IPS-18a (cell line): ENCODE data around the gene NNMT.
"Not testable (repeated sequence)": the region's sequence is repeated elsewhere in the genome, so short reads cannot be mapped to it uniquely, and the experiment has no call there.

Experiments
- H3K27ac ChIP-seq: one replicate; pipeline ENCODE4 v1.5.1; 2013; ENCODE audit warnings: low read length
- H3K27me3 ChIP-seq: one replicate; pipeline ENCODE4 v1.6.1; 2013; ENCODE audit warnings: mild to moderate bottlenecking, low read length; ENCODE audit not compliant: control insufficient read depth, insufficient read depth
- H3K36me3 ChIP-seq: one replicate; pipeline ENCODE4 v1.6.1; 2013; ENCODE audit warnings: low read depth, low read length; ENCODE audit not compliant: control insufficient read depth
- H3K4me1 ChIP-seq: one replicate; pipeline ENCODE4 v1.6.1; 2013; ENCODE audit warnings: low read depth, low read length; ENCODE audit not compliant: control insufficient read depth
- H3K4me3 ChIP-seq: one replicate; pipeline ENCODE4 v1.5.1; 2013; ENCODE audit warnings: low read length
- H3K9ac ChIP-seq: one replicate; pipeline ENCODE4 v1.6.1; 2013; ENCODE audit warnings: mild to moderate bottlenecking, low read length, moderate library complexity
- H3K9me3 ChIP-seq: one replicate; pipeline ENCODE4 v1.6.1; 2013; ENCODE audit warnings: low read depth, low read length; ENCODE audit not compliant: control insufficient read depth

NNMT gene

GRCh38 chr11:114317787-114318137 is 21.6 kb downstream of the NNMT start:
- Histone ChIP-seq H3K4me3 (no peak overlapping the region), H3K36me3 (no peaks in the 10 kb centered on the region), H3K9ac (no peak overlapping the region), H3K27me3 (no peaks in the 10 kb centered on the region), H3K4me1 (peaks cover 12% of the 10 kb centered on the region), H3K9me3 (no peaks in the 10 kb centered on the region), H3K27ac (no peak overlapping the region)

GRCh38 chr11:114318361-114318760 is 22.2 kb downstream of the NNMT start:
- no peaks in the 10 kb centered on the region for H3K36me3 ChIP-seq
- no peak overlapping the region for H3K9ac ChIP-seq
- no peaks in the 10 kb centered on the region for H3K9me3 ChIP-seq
- no peaks in the 10 kb centered on the region for H3K27me3 ChIP-seq
- no peak overlapping the region for H3K4me3 ChIP-seq
- peaks cover 12% of the 10 kb centered on the region for H3K4me1 ChIP-seq
- H3K27ac ChIP-seq, result no peak overlapping the region

- H3K27ac ChIP-seq, result no peak overlapping the region
- peaks cover 12% of the 10 kb centered on the region for H3K4me1 ChIP-seq
- H3K27me3 ChIP-seq, result no peaks in the 10 kb centered on the region
- H3K36me3 ChIP-seq, result no peaks in the 10 kb centered on the region
- no peak overlapping the region for H3K9ac ChIP-seq
- no peak overlapping the region for H3K4me3 ChIP-seq
- H3K9me3 ChIP-seq, result no peaks in the 10 kb centered on the region
These were observed 23.6 kb downstream of the NNMT start for GRCh38 chr11:114319716-114320328.

DNA sequence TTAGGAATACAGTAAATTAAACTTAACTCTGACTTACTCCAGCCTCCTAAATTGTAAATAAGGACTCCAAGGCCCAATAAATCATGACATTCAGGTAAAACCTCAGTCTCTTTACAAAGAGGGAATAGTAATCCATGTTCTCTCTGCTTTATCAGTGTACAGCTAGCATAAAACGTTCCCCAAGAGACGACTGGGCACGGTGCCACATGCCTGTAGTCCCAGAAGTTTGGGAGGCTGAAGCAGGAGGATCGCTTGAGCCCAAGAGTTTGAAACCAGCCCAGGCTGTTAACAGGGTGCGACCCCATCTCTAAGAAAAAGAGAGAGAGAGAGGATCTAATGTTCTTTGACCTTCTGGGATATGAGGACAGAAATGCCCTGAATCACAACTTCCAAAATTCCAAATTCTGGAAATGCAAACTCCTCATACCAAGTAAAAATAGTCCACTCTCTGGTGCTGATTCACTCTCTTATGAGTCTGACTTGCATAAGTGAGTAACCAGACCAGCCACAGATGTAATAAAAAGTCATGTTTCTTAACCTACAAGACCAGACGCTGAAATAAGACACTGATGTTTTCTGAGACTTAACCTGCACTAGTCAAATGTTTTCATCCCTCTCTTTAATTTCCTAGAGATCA is 25.5 kb downstream of the NNMT start:
- H3K9ac ChIP-seq, result no peak overlapping the region
- H3K4me1 ChIP-seq, result peaks cover 6% of the 10 kb centered on the region
- no peak overlapping the region for H3K27ac ChIP-seq
- H3K36me3 ChIP-seq, result no peaks in the 10 kb centered on the region
- no peaks in the 10 kb centered on the region for H3K9me3 ChIP-seq
- H3K27me3 ChIP-seq, result no peaks in the 10 kb centered on the region
- no peak overlapping the region for H3K4me3 ChIP-seq

DNA sequence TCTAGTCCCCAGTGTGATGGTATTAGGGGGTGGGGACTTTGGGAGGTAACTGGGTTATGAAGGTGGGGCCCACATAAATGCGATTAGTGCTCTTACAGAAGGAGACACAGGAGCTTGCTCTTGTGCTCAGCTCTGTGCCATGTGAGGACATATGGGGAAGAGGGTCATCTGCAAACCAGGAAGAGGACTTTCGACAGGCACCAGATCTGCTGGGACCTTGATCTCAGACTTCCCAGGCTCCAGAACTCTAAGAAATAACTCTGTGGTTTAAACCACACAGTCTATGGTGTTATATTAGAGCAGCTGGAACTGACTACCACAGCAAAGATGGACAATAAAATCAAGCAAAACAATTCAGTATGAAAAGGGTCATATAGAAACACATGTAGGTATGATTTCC is 26.7 kb downstream of the NNMT start:
- Histone ChIP-seq H3K27ac (no peak overlapping the region), H3K4me1 (peaks cover 6% of the 10 kb centered on the region), H3K4me3 (no peak overlapping the region), H3K36me3 (no peaks in the 10 kb centered on the region), H3K9me3 (no peaks in the 10 kb centered on the region), H3K9ac (no peak overlapping the region), H3K27me3 (no peaks in the 10 kb centered on the region)

GRCh38 chr11:114326151-114326550 is 30.0 kb downstream of the NNMT start:
- Histone ChIP-seq H3K36me3 (no peaks in the 10 kb centered on the region), H3K4me1 (no peaks in the 10 kb centered on the region), H3K9ac (no peak overlapping the region), H3K9me3 (peaks cover 4% of the 10 kb centered on the region), H3K27me3 (no peaks in the 10 kb centered on the region), H3K4me3 (no peak overlapping the region), H3K27ac (no peak overlapping the region)

- Histone ChIP-seq H3K4me1 (no peaks in the 10 kb centered on the region), H3K9ac (no peak overlapping the region), H3K27ac (no peak overlapping the region), H3K27me3 (no peaks in the 10 kb centered on the region), H3K9me3 (peaks cover 4% of the 10 kb centered on the region), H3K36me3 (no peaks in the 10 kb centered on the region), H3K4me3 (no peak overlapping the region)
These were observed 30.6 kb downstream of the NNMT start for GRCh38 chr11:114326776-114327175.

GRCh38 chr11:114330373-114330772 is 34.2 kb downstream of the NNMT start:
- H3K4me3 ChIP-seq, result no peak overlapping the region
- peaks cover 4% of the 10 kb centered on the region for H3K9me3 ChIP-seq
- H3K27ac ChIP-seq, result no peak overlapping the region
- no peak overlapping the region for H3K9ac ChIP-seq
- no peaks in the 10 kb centered on the region for H3K36me3 ChIP-seq
- no peaks in the 10 kb centered on the region for H3K4me1 ChIP-seq
- no peaks in the 10 kb centered on the region for H3K27me3 ChIP-seq

DNA sequence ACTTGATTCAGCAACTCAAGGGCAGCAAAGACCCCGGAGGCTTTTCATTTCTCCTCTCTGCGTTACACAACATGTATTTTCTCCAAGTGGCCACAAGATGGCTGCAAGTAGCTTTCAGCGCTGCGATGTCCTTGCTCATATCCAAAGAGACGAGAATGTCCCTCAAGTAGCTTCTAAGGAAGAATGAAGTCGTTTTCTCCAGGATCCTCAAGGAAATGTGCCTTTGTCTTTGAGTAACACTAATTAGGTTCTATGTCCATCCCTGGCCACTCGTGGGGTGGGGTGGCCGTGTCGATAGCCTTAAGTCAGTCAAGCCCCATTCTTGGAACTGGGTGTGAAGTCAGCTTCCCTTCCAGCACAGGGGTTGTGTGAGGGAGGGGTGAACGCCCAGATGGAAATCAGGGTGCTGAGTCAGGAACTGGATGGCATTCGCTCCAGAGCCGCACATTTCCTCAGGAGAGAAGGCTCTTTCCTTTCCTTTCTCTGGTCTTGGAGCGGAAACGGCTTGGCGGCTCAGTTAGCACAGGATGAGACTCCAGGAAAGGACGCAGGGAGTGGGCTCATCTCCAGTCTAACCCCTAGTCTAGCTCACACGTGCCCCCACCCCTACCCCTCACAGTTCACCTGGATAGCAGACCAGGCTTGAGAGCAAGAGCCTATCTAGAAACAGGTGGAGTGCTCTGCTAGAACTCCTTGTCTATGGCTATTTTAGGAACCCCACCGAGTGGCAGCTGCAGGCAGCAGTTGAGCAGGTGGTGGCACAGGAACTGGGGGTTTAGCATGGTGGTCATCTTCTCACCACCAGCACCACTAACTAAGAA is 44.3 kb downstream of the NNMT start:
- Histone ChIP-seq H3K36me3 (no peaks in the 10 kb centered on the region), H3K4me3 (no peak overlapping the region), H3K9me3 (no peaks in the 10 kb centered on the region), H3K27me3 (no peaks in the 10 kb centered on the region), H3K9ac (no peak overlapping the region), H3K4me1 (peaks cover 4% of the 10 kb centered on the region), H3K27ac (no peak overlapping the region)

DNA sequence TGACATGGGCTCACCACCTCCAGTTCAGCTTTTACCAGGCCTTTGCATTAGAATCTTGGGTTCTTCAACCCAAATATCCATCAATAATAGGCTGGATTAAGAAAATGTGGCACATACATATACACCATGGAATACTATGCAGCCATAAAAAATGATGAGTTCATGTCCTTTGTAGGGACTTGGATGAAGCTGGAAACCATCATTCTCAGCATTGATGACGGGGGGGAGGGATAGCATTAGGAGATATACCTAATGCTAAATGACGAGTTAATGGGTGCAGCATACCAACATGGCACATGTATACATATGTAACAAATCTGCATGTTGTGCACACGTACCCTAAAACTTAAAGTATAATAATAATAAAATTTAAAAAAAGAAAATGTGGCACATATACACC is 45.5 kb downstream of the NNMT start:
- not testable (repeated sequence) for H3K9ac ChIP-seq, H3K27me3 ChIP-seq, H3K9me3 ChIP-seq, H3K36me3 ChIP-seq, H3K4me3 ChIP-seq, H3K27ac ChIP-seq, H3K4me1 ChIP-seq

DNA sequence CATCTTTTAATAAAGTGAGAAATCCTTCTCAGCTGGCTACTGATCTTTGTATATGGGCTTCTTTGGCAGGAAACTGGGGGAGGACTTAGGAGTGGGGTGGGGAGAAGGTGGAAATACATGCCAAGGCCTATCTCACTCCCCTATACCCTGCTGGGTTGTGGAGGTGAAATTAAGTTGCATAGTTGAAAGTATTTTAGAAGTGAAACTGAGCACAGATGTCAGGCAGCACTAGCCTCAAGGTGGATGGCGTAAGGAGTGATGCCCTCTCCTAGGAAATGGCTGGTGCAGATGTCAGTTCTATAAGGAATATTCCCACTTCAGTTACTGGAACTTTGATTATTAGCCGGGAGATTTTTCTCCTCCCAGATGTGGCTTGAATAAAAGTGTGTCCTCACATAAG is 46.3 kb downstream of the NNMT start:
- Histone ChIP-seq H3K27ac (no peak overlapping the region), H3K9ac (no peak overlapping the region), H3K9me3 (no peaks in the 10 kb centered on the region), H3K36me3 (no peaks in the 10 kb centered on the region), H3K4me1 (peaks cover 4% of the 10 kb centered on the region), H3K4me3 (no peak overlapping the region), H3K27me3 (no peaks in the 10 kb centered on the region)

DNA sequence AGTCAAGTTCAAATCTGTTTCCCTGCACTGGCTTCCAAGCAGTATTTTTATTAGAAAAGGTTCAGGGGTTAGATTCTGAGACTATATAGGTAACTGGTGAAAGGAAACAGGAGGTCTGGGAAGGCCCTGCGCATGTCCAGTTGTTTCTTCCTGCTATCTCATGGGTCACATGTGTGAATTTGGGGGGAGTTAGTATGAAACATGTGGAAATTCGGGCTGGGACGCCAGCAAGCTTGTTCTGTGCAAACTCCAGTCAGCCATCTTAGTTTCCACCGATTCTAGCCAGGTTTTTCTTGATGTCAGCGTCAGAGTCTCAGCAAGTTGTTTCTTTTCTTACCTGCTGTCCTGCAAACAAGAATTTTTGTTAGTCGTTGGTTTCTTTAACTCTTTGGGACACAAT is 46.8 kb downstream of the NNMT start:
- peaks cover 4% of the 10 kb centered on the region for H3K4me1 ChIP-seq
- no peaks in the 10 kb centered on the region for H3K9me3 ChIP-seq
- no peak overlapping the region for H3K9ac ChIP-seq
- no peak overlapping the region for H3K27ac ChIP-seq
- H3K36me3 ChIP-seq, result no peaks in the 10 kb centered on the region
- no peak overlapping the region for H3K4me3 ChIP-seq
- no peaks in the 10 kb centered on the region for H3K27me3 ChIP-seq
